Measurements from ENCODE around the gene FRK. TPM values are rescaled to one million over a fixed set of nuclear protein-coding genes. Genes with fewer than 3 reads are reported as not detected.

The FRK gene
- total RNA-seq, 1 experiment from 2014 or later = 0.82 TPM

- Mint-ChIP-seq H3K4me3 (ENCODE audit: unreplicated experiment) (no peak overlapping the region), H3K27me3 (ENCODE audit: insufficient read depth, unreplicated experiment) (no peaks in the 10 kb centered on the region), H3K4me1 (ENCODE audit: insufficient read depth, unreplicated experiment) (peaks cover 14% of the 10 kb centered on the region), H3K36me3 (ENCODE audit: insufficient read depth, unreplicated experiment) (no peaks in the 10 kb centered on the region), H3K9me3 (ENCODE audit: unreplicated experiment) (no peaks in the 10 kb centered on the region), H3K27ac (ENCODE audit: low read depth, unreplicated experiment) (no peak overlapping the region)
- intact Hi-C loops (cut with micrococcal nuclease) = no loop called here
- no peak for TF ChIP-seq CTCF (IDR thresholded peaks at IDR 0.05; ENCODE audit: unreplicated experiment)
- BruUV-seq (replicated peaks) = no TSS peak
- no peak for DNase-seq (ENCODE audit: unreplicated experiment)
- POLR2A ChIA-PET = interaction anchor here (4.1 kb wide), 1 partner anchor 29 kb away, joined by 32 read pairs; the partner anchor contains the start of gene FRK
- CTCF ChIA-PET = interaction anchor here (1.0 to 4.0 kb wide), 3 partner anchors 27 to 78 kb away, joined by 4 to 49 read pairs (median 23); partner anchors contain the start of gene FRK
Observed at GRCh38 chr6:116088946-116089345, 28.3 kb upstream of the FRK start.

GRCh38 chr6:116087437-116088027, 26.8 kb upstream of the FRK start:
- peak overlapping the region; percentile 16 for H3K27ac Mint-ChIP-seq (ENCODE audit: low read depth, unreplicated experiment)
- H3K4me1 Mint-ChIP-seq (ENCODE audit: insufficient read depth, unreplicated experiment) = peaks cover 14% of the 10 kb centered on the region
- no peaks in the 10 kb centered on the region for H3K27me3 Mint-ChIP-seq (ENCODE audit: insufficient read depth, unreplicated experiment)
- H3K9me3 Mint-ChIP-seq (ENCODE audit: unreplicated experiment) = no peaks in the 10 kb centered on the region
- H3K36me3 Mint-ChIP-seq (ENCODE audit: insufficient read depth, unreplicated experiment) = no peaks in the 10 kb centered on the region
- peak; percentile 64 for DNase-seq (ENCODE audit: unreplicated experiment)
- POLR2A ChIA-PET = interaction anchor here (0.7 to 4.1 kb wide), 9 partner anchors 13 to 76 kb away, joined by 3 to 32 read pairs (median 5); partner anchors contain the start of genes FRK and NT5DC1
- CTCF ChIA-PET = interaction anchor here (0.6 to 4.0 kb wide), 12 partner anchors 9 to 1272 kb away, joined by 3 to 49 read pairs (median 4); partner anchors contain the start of genes FRK and NT5DC1
- intact Hi-C loops (cut with micrococcal nuclease) = no loop called here
- BruUV-seq (replicated peaks) = no TSS peak
- H3K4me3 Mint-ChIP-seq (ENCODE audit: unreplicated experiment) = no peak overlapping the region
- no peak for TF ChIP-seq CTCF (IDR thresholded peaks at IDR 0.05; ENCODE audit: unreplicated experiment)

DNA sequence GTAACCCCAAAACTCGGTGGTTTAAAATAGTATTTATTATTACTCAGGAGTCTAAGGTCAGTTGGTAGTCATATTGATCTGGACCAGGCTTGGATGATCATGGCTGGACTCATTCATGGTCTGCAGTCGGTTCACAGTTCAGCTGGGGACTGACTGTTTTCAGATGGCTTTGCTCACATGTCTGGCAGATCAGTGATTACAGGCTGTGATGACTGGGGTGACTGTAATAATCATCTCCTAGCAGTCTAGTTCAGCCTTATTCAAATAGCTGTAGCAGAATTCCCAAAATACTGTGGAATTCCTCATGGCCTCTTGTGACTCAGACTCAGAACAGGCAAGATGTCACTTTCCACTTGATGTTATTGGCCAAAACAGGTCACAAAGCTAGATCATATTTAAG, 23.6 kb upstream of the FRK start:
- no peak for TF ChIP-seq CTCF (IDR thresholded peaks at IDR 0.05; ENCODE audit: unreplicated experiment)
- DNase-seq (ENCODE audit: unreplicated experiment) = no peak
- no TSS peak for BruUV-seq (replicated peaks)
- H3K9me3 Mint-ChIP-seq (ENCODE audit: unreplicated experiment) = no peaks in the 10 kb centered on the region
- no peaks in the 10 kb centered on the region for H3K27me3 Mint-ChIP-seq (ENCODE audit: insufficient read depth, unreplicated experiment)
- no peaks in the 10 kb centered on the region for H3K36me3 Mint-ChIP-seq (ENCODE audit: insufficient read depth, unreplicated experiment)
- no peak overlapping the region for H3K27ac Mint-ChIP-seq (ENCODE audit: low read depth, unreplicated experiment)
- H3K4me1 Mint-ChIP-seq (ENCODE audit: insufficient read depth, unreplicated experiment) = peaks cover 14% of the 10 kb centered on the region
- ChIA-PET CTCF (interaction anchor here (0.6 to 1.2 kb wide), 2 partner anchors 717 to 858 kb away, joined by 3 read pairs; no protein-coding TSS in a partner anchor), POLR2A (interaction anchor here (0.8 to 0.9 kb wide), 2 partner anchors 10 to 23 kb away, joined by 4 to 5 read pairs; partner anchors contain the start of gene FRK)
- intact Hi-C loops (cut with micrococcal nuclease) = no loop called here
- no peak overlapping the region for H3K4me3 Mint-ChIP-seq (ENCODE audit: unreplicated experiment)

DNA sequence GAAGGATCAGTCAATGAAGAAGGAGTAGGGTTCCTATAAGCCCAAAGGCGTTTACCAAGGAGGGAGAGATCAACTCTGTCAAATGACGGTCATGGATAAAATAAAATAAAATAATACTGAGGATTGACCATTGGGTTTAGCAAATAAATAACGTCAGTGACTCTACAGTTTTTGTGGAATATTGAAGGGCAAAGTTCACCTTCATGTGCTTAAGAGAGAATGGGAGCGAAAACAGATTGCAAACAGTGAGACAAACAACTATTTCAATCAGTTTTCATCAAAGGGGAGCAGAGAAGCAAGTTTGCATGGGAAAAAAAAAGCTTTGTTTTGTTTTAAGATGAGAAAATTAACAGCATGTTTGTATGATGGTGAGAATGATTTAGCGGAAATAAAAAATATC, 22.4 kb upstream of the FRK start:
- intact Hi-C loops (cut with micrococcal nuclease) = no loop called here
- Mint-ChIP-seq H3K9me3 (ENCODE audit: unreplicated experiment) (no peaks in the 10 kb centered on the region), H3K27ac (ENCODE audit: low read depth, unreplicated experiment) (no peak overlapping the region), H3K4me3 (ENCODE audit: unreplicated experiment) (no peak overlapping the region), H3K36me3 (ENCODE audit: insufficient read depth, unreplicated experiment) (no peaks in the 10 kb centered on the region), H3K4me1 (ENCODE audit: insufficient read depth, unreplicated experiment) (peaks cover 14% of the 10 kb centered on the region), H3K27me3 (ENCODE audit: insufficient read depth, unreplicated experiment) (no peaks in the 10 kb centered on the region)
- POLR2A ChIA-PET = interaction anchor here (0.5 kb wide), 1 partner anchor 29 kb away, joined by 3 read pairs; no protein-coding TSS in a partner anchor
- TF ChIP-seq CTCF (IDR thresholded peaks at IDR 0.05; ENCODE audit: unreplicated experiment) = no peak
- no peak for DNase-seq (ENCODE audit: unreplicated experiment)
- CTCF ChIA-PET = interaction anchor here (1.1 to 1.5 kb wide), 2 partner anchors 22 to 31 kb away, joined by 3 read pairs; partner anchors contain the start of gene FRK
- BruUV-seq (replicated peaks) = no TSS peak
